Right lobe of liver (tissue), 4 donors: ENCODE results near the gene ATAD3C.

Experiments used
- CTCF ChIP-seq, 4 donors: fragments of 200-600 bp in 3 of 4; fragments of 450-650 bp in 1 of 4; IDR thresholded peaks; one replicate each; pipeline versions ENCODE4 v1.5.1 to v1.8.0; 2016 to 2022; ENCODE audit warnings: antibody characterized with exemption in 4 of 4, mild to moderate bottlenecking in 2 of 4
- POLR2A ChIP-seq: fragments of 450-650 bp; IDR thresholded peaks from one replicate; pipeline ENCODE4 v1.6.1; 2017; ENCODE audit warnings: antibody characterized with exemption, mild to moderate bottlenecking
- donor health status: DM: no; HTN: no; CAD: no.
- donor health status: DM: no; HTN: no; CAD: no.
- donor health status: DM: no; HTN: yes; CAD: no.

GRCh38 chr1:1427106-1427819 lies 22.2 kb upstream of the ATAD3C start:
- TF ChIP-seq CTCF (IDR thresholded peaks at IDR 0.05) (no peak), POLR2A (no peak)
